Left ventricle myocardium inferior (tissue), 1 donor: Measurements from ENCODE around the gene IFIT1B. TPM values are rescaled to one million over a fixed set of nuclear protein-coding genes. Genes with fewer than 3 reads are reported as not detected.
A peak's percentile ranks its signal among the peaks of the same experiment; 100 is the strongest.
"Not testable (repeated sequence)": the region's sequence is repeated elsewhere in the genome, so short reads cannot be mapped to it uniquely, and the experiment has no call there.

Source experiments
- DNase-seq: peaks from one replicate; pipeline ENCODE4 v3.0.0-alpha.2; 2020
- H3K27ac ChIP-seq: fragments of 200-600 bp; replicated peaks from 2 replicates; pipeline ENCODE4 v1.8.0; 2021
- H3K27me3 ChIP-seq: fragments of 200-600 bp; 2 replicates; pipeline ENCODE4 v1.8.0; 2021; ENCODE audit warnings: low read depth
- H3K36me3 ChIP-seq: fragments of 200-600 bp; 2 replicates; pipeline ENCODE4 v1.8.0; 2021
- H3K4me1 ChIP-seq: fragments of 200-600 bp; 2 replicates; pipeline ENCODE4 v1.8.0; 2021
- H3K4me3 ChIP-seq: fragments of 200-600 bp; 2 replicates; pipeline ENCODE4 v1.8.0; 2021; ENCODE audit warnings: mild to moderate bottlenecking, moderate library complexity
- H3K9me3 ChIP-seq: fragments of 200-600 bp; replicated peaks from 2 replicates; pipeline ENCODE4 v1.8.0; 2021
- intact Hi-C: fragments of 100-400 bp; cut with micrococcal nuclease; formaldehyde crosslinking; loops from one replicate; pipeline ENCODE4 v1.11.0; 2022
- total RNA-seq: library from RNA; stranded (reverse); fragmentation: NEBNext Ultra II Directional; extraction: Animal tissue kit (Norgen Biotek cat#: 25700); gene quantifications from one replicate; pipeline ENCODE4 v1.2.1, GENCODE V29; 2021
- TF ChIP-seq, protein P1 (sequence below): fragments of 200-600 bp; IDR thresholded peaks from 2 replicates; pipeline ENCODE4 v1.8.0; 2021; ENCODE audit warnings: antibody characterized with exemption, mild to moderate bottlenecking, borderline replicate concordance
- donor health status: DM: no; HTN: yes; CAD: no; lungs with severe emphysema.

IFIT1B gene
- total RNA-seq, 1 donor from 2014 or later: not detected

DNA sequence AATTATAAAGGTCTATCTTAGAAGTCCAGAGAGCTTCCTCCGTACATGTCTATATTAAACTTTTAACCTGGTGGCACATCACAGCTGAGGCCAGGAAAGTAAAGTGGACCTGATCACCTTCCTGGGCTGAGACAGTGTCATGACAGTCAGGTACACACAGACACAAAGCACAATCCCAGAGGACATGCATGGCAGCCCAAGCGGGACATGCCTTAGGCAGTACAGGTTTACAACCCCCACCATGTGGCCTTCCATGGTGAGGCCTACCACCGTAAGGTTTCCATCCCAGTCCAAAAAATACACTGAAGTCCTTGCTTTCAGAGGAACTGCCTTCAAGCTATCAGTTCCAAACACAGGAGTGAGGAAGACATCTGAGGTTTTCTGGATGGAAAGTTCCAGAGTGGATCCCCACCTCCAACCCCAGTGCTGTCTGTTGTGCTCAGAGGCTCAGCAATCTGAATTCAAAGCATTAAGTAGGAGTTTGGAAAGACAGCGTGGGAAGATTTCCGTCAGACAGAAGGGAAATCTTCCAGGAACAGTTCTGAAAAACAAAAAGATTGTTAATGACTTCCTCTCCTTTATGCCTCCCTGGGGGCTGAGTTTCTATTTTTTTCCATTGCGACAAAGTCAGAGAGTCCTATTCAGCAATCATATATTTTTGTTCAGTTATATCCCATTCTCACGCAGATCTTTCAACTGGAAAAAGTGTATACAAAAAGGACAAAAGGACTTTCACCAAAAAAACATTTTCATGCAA, 30.0 kb upstream of the IFIT1B start:
- peak overlapping the region; percentile 74 for H3K27ac ChIP-seq
- peaks cover 77% of the 10 kb centered on the region for H3K4me1 ChIP-seq
- no peaks in the 10 kb centered on the region for H3K36me3 ChIP-seq
- no peaks in the 10 kb centered on the region for H3K27me3 ChIP-seq
- DNase-seq: no peak
- TF ChIP-seq, protein P1, sequence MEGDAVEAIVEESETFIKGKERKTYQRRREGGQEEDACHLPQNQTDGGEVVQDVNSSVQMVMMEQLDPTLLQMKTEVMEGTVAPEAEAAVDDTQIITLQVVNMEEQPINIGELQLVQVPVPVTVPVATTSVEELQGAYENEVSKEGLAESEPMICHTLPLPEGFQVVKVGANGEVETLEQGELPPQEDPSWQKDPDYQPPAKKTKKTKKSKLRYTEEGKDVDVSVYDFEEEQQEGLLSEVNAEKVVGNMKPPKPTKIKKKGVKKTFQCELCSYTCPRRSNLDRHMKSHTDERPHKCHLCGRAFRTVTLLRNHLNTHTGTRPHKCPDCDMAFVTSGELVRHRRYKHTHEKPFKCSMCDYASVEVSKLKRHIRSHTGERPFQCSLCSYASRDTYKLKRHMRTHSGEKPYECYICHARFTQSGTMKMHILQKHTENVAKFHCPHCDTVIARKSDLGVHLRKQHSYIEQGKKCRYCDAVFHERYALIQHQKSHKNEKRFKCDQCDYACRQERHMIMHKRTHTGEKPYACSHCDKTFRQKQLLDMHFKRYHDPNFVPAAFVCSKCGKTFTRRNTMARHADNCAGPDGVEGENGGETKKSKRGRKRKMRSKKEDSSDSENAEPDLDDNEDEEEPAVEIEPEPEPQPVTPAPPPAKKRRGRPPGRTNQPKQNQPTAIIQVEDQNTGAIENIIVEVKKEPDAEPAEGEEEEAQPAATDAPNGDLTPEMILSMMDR: no peak
- H3K4me3 ChIP-seq: no peak overlapping the region
- H3K9me3 ChIP-seq: no peaks in the 10 kb centered on the region
- intact Hi-C loops: no loop called here

DNA sequence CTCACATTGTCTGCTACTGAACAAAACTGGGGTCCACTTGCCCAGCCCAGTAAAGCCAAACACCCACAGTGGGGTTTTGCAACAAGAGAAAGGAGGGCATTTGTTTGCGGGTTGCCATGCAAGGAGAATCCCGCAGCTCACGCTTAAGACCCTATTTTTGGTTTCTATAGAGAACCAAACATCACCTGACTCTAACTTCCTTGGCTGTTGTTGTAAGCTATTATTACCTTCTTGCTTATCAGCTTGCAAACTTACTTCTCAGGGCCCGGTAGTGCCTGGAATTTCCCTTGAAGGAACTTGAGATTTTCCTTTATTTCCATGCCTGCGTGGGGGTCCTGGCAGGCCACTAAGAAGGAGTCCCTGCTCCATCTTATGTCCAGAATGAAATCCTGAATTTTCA, 29.4 kb upstream of the IFIT1B start:
- Histone ChIP-seq H3K27me3 (no peaks in the 10 kb centered on the region), H3K27ac (peak overlapping the region; percentile 74), H3K36me3 (no peaks in the 10 kb centered on the region), H3K4me3 (no peak overlapping the region), H3K4me1 (peaks cover 73% of the 10 kb centered on the region), H3K9me3 (no peaks in the 10 kb centered on the region)
- DNase-seq: no peak
- intact Hi-C loops: no loop called here
- TF ChIP-seq, protein P1: no peak

DNA sequence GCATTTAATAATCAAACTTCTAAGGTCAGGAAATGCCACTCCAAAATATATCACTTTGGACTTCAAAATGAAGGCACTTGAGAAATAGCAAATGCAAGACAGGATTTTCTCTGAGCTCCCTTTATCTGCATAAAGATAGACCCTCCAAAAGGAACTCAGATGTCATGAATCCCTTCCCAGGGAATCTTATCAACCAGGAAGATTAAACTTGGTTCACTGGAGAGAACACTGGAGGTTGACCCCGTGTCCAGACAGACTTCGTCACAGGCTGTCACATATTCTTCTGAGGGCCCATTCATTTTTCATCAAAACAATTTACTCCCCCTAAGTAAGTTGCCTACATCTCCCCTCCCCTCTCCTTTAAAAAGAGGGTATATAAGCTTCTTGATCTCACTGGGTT, 28.9 kb upstream of the IFIT1B start:
- Histone ChIP-seq H3K4me1 (peaks cover 73% of the 10 kb centered on the region), H3K9me3 (no peaks in the 10 kb centered on the region), H3K36me3 (no peaks in the 10 kb centered on the region), H3K27ac (peak overlapping the region; percentile 74), H3K27me3 (no peaks in the 10 kb centered on the region), H3K4me3 (no peak overlapping the region)
- TF ChIP-seq, protein P1: no peak
- intact Hi-C loops: no loop called here
- DNase-seq: no peak

DNA sequence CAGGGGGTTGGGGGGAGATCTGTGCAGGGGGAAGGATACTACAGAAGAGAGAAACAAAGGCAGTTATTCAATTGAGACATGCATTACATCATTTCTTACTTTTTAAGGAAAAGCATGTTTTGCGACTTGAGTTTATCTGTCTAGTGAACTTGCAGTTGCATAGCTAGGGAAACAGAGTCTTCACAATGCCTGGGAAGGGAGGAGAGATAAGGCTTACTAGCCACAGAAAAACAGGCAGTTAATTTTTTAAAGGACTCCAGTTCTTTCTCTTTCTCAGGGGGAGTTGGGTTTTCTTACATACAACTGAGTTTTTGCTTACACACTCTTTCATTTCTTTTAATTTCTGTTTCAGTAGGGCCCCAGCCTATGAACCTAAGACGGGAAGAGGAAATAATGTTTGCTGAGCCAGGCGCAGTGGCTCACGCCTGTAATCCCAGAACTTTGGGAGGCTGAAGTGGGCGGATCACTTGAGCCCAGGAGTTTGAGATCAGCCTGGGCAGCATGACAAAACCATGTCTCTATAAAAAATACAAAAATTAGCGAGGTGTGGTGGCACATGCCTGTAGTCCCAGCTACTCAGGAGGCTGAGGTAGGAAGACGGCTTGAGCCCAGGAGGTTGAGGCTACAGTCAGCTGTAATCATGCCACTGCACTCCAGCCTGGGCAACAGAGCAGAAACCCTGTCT, 27.1 kb upstream of the IFIT1B start:
- DNase-seq: peak; percentile 32
- H3K36me3 ChIP-seq, intact Hi-C loops, H3K4me3 ChIP-seq, H3K9me3 ChIP-seq, H3K27me3 ChIP-seq: not testable (repeated sequence)
- H3K4me1 ChIP-seq: peaks cover 70% of the 10 kb centered on the region
- H3K27ac ChIP-seq: peak overlapping the region; percentile 84

DNA sequence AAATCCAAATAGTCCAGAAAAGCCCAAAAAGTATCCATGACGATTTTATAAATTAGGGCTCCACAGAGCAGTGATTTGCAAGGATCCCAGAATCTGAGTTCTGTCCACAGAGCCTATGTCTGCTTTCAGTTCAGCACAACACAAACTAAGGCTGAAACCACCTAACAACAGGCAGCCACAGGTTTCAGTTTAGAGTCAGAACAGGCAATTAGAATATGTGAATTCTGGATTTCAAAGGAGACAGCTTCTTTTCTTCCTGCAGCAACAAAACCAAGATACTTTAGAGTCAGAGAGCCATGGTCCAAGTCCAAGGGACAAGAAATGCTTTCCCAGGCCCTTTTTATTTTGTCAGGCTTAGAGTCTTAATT, 26.5 kb upstream of the IFIT1B start:
- Histone ChIP-seq H3K9me3 (no peaks in the 10 kb centered on the region), H3K36me3 (no peaks in the 10 kb centered on the region), H3K4me3 (peak overlapping the region; percentile 9), H3K27me3 (no peaks in the 10 kb centered on the region), H3K27ac (peak overlapping the region; percentile 84), H3K4me1 (peaks cover 64% of the 10 kb centered on the region)
- intact Hi-C loops: no loop called here
- TF ChIP-seq, protein P1: no peak
- no peak for DNase-seq
